Keratinocyte (primary cell): Measurements from ENCODE around the gene PPP2R5C. TPM values are rescaled to one million over a fixed set of nuclear protein-coding genes. Genes with fewer than 3 reads are reported as not detected.
A peak's percentile ranks its signal among the peaks of the same experiment; 100 is the strongest.

Source experiments
- DNase-seq: peaks from one replicate; pipeline ENCODE4 v3.0.0-alpha.2; 2011; ENCODE audit warnings: low read depth, missing footprints, low spot score
- FAIRE-seq: peaks from 2 replicates; lab custom pipeline; 2011; peaks lifted over from hg19 to GRCh38; lab: Jason Lieb, UNC
- H2AFZ ChIP-seq: 2 replicates; pipeline ENCODE4 v1.6.0; 2012; ENCODE audit warnings: low read length, control low read depth, inconsistent platforms; ENCODE audit not compliant: control insufficient read depth
- H3K27ac ChIP-seq: 2 replicates; pipeline ENCODE4 v1.5.1; 2011; ENCODE audit warnings: low read length; ENCODE audit not compliant: control insufficient read depth, insufficient read depth
- H3K27me3 ChIP-seq: 3 replicates; pipeline ENCODE4 v1.6.0; 2011; ENCODE audit warnings: low read length; ENCODE audit not compliant: control insufficient read depth, insufficient read depth; ENCODE audit errors: extremely low read depth
- H3K36me3 ChIP-seq, 2 experiments: 2 replicates in 1 of 2; 3 replicates in 1 of 2; pipeline ENCODE4 v1.5.1; 2011; ENCODE audit warnings: low read length in 2 of 2, mild to moderate bottlenecking in 1 of 2; ENCODE audit not compliant: control insufficient read depth in 2 of 2, insufficient read depth in 2 of 2; ENCODE audit errors: extremely low read depth in 1 of 2
- H3K4me1 ChIP-seq: 3 replicates; pipeline ENCODE4 v1.5.1; 2011; ENCODE audit warnings: low read length; ENCODE audit not compliant: control insufficient read depth, insufficient read depth; ENCODE audit errors: extremely low read depth
- H3K4me2 ChIP-seq: 3 replicates; pipeline ENCODE4 v1.6.0; 2011; ENCODE audit warnings: low read depth, low read length; ENCODE audit not compliant: control insufficient read depth, insufficient read depth; ENCODE audit errors: extremely low read depth
- H3K4me3 ChIP-seq, 3 experiments: fragments of 200-600 bp in 1 of 3; sonication (generic) in 1 of 3; 2 replicates in 2 of 3; 3 replicates in 1 of 3; pipeline ENCODE4 v1.5.1; 2011 to 2016; ENCODE audit warnings: low read length in 3 of 3, mild to moderate bottlenecking in 3 of 3, control low read depth in 2 of 3, inconsistent platforms in 1 of 3, low read depth in 1 of 3, mixed read lengths in 1 of 3, mixed run types in 1 of 3, moderate library complexity in 1 of 3; ENCODE audit not compliant: control insufficient read depth in 2 of 3, insufficient read depth in 2 of 3; ENCODE audit errors: extremely low read depth in 1 of 3
- H3K79me2 ChIP-seq: 2 replicates; pipeline ENCODE4 v1.6.0; 2012; ENCODE audit warnings: low read length; ENCODE audit not compliant: control insufficient read depth, insufficient read depth
- H3K9ac ChIP-seq: 3 replicates; pipeline ENCODE4 v1.6.0; 2011; ENCODE audit warnings: low read length; ENCODE audit not compliant: control insufficient read depth, insufficient read depth; ENCODE audit errors: extremely low read depth
- H3K9me1 ChIP-seq: 3 replicates; pipeline ENCODE4 v1.6.0; 2011; ENCODE audit warnings: low read length; ENCODE audit not compliant: control insufficient read depth, insufficient read depth; ENCODE audit errors: extremely low read depth
- H3K9me3 ChIP-seq: 2 replicates; pipeline ENCODE4 v1.5.1; 2012; ENCODE audit warnings: low read depth, low read length; ENCODE audit not compliant: control insufficient read depth
- H4K20me1 ChIP-seq: 3 replicates; pipeline ENCODE4 v1.6.0; 2011; ENCODE audit warnings: low read length; ENCODE audit not compliant: control insufficient read depth, insufficient read depth; ENCODE audit errors: extremely low read depth
- CTCF ChIP-seq, 3 experiments: IDR thresholded peaks in 1 of 3; conservative IDR thresholded peaks in 1 of 3; optimal IDR thresholded peaks in 1 of 3; 2 replicates in 2 of 3; 3 replicates in 1 of 3; pipeline versions ENCODE3 to v1.5.1; 2011; ENCODE audit warnings: low read length in 3 of 3, mild to moderate bottlenecking in 3 of 3, moderate library complexity in 2 of 3, control low read depth in 1 of 3, inconsistent platforms in 1 of 3; ENCODE audit not compliant: insufficient read depth in 2 of 3; ENCODE audit errors: extremely low read depth in 1 of 3
- EZH2 ChIP-seq: IDR thresholded peaks from one replicate; pipeline ENCODE4 v1.6.1; 2012; ENCODE audit warnings: inconsistent platforms, mild to moderate bottlenecking, low read length, moderate library complexity
- dilution Hi-C: fragments of 300-500 bp; cut with MboI; formaldehyde crosslinking; loops from one replicate; pipeline ENCODE4 v1.7.0; 2020; ENCODE audit warnings: low sequenced_read_pairs; ENCODE audit not compliant: extremely low pct_ligation_motif_present
- polyA plus RNA-seq, 5 experiments: library from polyadenylated mRNA; depleted of rRNA in 3 of 5; stranded (reverse) in 3 of 5; stranded (forward) in 1 of 5; unstranded in 1 of 5; fragments of >200 nt; gene quantifications; 1 replicate in 1 of 5; 2 replicates in 3 of 5; 3 replicates in 1 of 5; pipeline versions ENCODE4 v1.2.1 to v1.2.3, GENCODE V29; 2011 to 2012; ENCODE audit warnings: missing spikeins in 2 of 5, low read depth in 1 of 5, low replicate concordance in 1 of 5

PPP2R5C gene
- polyA plus RNA-seq, 1 donor (not counting 4 experiments of a cell fraction or from before 2014, with no cell fraction given) = 105 TPM

- TF ChIP-seq EZH2 (no peak), CTCF (optimal IDR thresholded peaks at IDR 0.05 in 1 of 3, IDR thresholded peaks at IDR 0.05 in 1 of 3, conservative IDR thresholded peaks at IDR 0.05 in 1 of 3; ENCODE audit: extremely low read depth in 1 of 3, insufficient read depth in 2 of 3, low read length in 3 of 3) (no peak)
- Histone ChIP-seq H3K9me3 (no peaks in the 10 kb centered on the region), H2AFZ (no peak overlapping the region), H3K9ac (no peak overlapping the region), H3K27me3 (no peaks in the 10 kb centered on the region), H3K4me2 (no peak overlapping the region), H3K36me3 (peaks cover 0 to under 1% of the 10 kb centered on the region in 2 experiments), H3K9me1 (no peaks in the 10 kb centered on the region), H4K20me1 (peaks cover 3% of the 10 kb centered on the region), H3K79me2 (peaks cover 71% of the 10 kb centered on the region), H3K4me1 (peaks cover 14% of the 10 kb centered on the region), H3K27ac (no peak overlapping the region), H3K4me3 (no peak overlapping the region)
- DNase-seq = no peak
- FAIRE-seq = no peak
- dilution Hi-C loops = no loop called here
Observed at GRCh38 chr14:101839661-101840060, 78.2 kb downstream of the PPP2R5C start.

- Histone ChIP-seq H2AFZ (no peak overlapping the region), H3K27me3 (no peaks in the 10 kb centered on the region), H3K27ac (no peak overlapping the region), H3K9me1 (no peaks in the 10 kb centered on the region), H3K36me3 (peaks cover 0 to 2% of the 10 kb centered on the region in 2 experiments), H4K20me1 (no peaks in the 10 kb centered on the region), H3K4me1 (peaks cover 12% of the 10 kb centered on the region), H3K9me3 (no peaks in the 10 kb centered on the region), H3K4me3 (no peak overlapping the region), H3K4me2 (peak overlapping the region; percentile 57), H3K79me2 (peaks cover 60% of the 10 kb centered on the region), H3K9ac (no peak overlapping the region)
- TF ChIP-seq CTCF (optimal IDR thresholded peaks at IDR 0.05 in 1 of 3, IDR thresholded peaks at IDR 0.05 in 1 of 3, conservative IDR thresholded peaks at IDR 0.05 in 1 of 3; ENCODE audit: extremely low read depth in 1 of 3, insufficient read depth in 2 of 3, low read length in 3 of 3) (no peak), EZH2 (no peak)
- DNase-seq (no peak), FAIRE-seq (peak; percentile 49)
- dilution Hi-C loops = no loop called here
Observed at GRCh38 chr14:101840649-101841369, 79.3 kb downstream of the PPP2R5C start.
